Measurements from ENCODE around the gene MOB3B.

Gene MOB3B

DNA sequence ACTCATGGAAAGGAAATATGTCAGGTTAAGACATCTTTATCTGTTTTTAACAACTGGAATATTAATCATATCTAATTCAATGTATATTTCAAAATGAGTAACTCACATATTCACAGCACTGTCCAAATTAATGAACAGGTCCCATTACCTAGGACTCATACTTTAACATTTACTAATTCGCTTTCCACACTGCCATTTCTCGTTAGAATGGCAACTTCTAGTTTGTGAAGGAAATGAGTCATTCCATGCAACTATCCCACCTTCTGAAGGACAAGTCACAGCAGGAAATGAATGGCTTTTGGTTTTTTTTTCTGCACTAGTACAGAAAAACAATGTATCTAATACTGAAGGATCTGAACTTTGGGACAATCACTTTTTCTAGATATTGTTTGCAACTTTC lies 30.2 kb downstream of the MOB3B start:
- peak; percentile 55 for DNase-seq (ENCODE audit: low read depth, low spot score)
- TF ChIP-seq, protein P1, sequence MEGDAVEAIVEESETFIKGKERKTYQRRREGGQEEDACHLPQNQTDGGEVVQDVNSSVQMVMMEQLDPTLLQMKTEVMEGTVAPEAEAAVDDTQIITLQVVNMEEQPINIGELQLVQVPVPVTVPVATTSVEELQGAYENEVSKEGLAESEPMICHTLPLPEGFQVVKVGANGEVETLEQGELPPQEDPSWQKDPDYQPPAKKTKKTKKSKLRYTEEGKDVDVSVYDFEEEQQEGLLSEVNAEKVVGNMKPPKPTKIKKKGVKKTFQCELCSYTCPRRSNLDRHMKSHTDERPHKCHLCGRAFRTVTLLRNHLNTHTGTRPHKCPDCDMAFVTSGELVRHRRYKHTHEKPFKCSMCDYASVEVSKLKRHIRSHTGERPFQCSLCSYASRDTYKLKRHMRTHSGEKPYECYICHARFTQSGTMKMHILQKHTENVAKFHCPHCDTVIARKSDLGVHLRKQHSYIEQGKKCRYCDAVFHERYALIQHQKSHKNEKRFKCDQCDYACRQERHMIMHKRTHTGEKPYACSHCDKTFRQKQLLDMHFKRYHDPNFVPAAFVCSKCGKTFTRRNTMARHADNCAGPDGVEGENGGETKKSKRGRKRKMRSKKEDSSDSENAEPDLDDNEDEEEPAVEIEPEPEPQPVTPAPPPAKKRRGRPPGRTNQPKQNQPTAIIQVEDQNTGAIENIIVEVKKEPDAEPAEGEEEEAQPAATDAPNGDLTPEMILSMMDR (IDR thresholded peaks at IDR 0.05; ENCODE audit: low read depth, low read length), result no peak
- H3K4me3 ChIP-seq (ENCODE audit: low read depth, low read length), result no peak overlapping the region
- in situ Hi-C loops (cut with HindIII; ENCODE audit: low sequenced_read_pairs), result no loop called here

DNA sequence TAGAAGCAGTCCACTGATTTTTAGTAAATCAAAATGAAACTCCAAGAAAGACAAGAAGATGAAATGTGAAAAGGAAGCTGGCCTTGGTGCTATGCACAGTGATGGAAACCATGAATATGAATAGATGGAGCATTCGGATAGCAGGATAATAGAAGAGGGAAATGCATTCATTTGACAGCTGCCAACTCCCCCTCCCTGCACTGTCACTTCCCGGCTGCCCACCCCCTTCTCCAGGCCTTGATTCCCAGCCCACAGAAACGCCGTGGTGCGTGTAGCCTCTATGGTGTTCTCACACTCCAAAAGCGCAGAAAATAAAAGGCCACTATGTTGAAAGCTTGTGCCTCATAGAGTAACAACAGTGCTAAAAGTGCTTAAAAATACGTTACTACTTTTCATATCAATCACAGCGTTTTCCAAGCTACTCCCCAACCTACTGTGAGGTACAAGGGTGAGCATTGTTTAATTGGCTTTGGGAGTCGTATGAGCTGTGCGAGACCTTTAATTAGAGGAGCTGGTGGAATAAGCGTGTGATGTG lies 31.7 kb downstream of the MOB3B start:
- no peak overlapping the region for H3K4me3 ChIP-seq (ENCODE audit: low read depth, low read length)
- DNase-seq (ENCODE audit: low read depth, low spot score), result no peak
- in situ Hi-C loops (cut with HindIII; ENCODE audit: low sequenced_read_pairs), result no loop called here
- TF ChIP-seq, protein P1 (IDR thresholded peaks at IDR 0.05; ENCODE audit: low read depth, low read length), result no peak

DNA sequence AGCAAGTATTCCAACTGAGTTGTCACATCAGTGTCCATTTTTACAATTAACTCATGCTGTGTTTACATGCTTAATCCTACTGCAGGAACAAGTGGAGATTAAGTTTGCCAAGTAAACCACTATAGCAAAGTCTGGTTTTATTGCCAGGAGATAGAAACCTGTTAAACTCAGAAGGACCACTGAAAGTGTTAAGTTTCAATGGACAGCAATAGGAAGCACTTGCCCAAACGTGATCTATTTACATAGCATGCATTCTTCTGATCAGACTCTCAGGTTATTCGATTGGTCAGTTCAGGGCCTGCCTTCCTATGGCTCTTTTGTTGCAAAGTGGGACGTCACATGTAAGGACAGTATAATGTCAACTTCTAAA lies 33.5 kb downstream of the MOB3B start:
- TF ChIP-seq, protein P1 (IDR thresholded peaks at IDR 0.05; ENCODE audit: low read depth, low read length), result no peak
- in situ Hi-C loops (cut with HindIII; ENCODE audit: low sequenced_read_pairs), result no loop called here
- DNase-seq (ENCODE audit: low read depth, low spot score), result no peak
- no peak overlapping the region for H3K4me3 ChIP-seq (ENCODE audit: low read depth, low read length)

DNA sequence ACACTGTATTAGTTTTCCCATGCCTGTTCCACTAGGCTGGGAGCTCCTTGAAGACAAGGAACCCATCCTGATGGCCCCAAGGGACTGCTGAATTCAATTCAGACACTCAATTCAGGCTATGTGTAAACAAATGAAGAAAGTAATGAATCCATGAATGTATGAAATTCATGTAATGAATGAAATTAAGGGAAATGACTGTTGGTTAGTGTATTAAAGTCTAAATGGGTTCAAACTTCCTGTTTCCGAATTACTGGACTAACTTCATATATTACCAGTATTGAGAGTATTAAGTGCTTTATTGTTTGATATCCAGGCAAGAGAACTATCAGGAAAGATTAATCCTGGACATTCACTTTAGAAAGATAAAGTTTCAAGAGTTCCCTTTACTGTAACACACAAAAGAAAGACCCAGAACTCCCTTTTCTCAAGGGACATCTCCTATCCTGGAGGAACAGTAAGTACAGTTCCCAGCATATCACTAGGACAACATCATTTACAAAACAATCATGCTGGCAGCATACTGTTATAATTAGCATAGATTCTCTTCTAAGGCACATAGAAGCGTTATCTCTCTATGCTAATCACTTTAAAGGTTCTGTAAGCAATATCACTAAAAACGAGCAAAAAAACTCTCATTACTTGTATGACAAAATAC lies 34.0 kb downstream of the MOB3B start:
- TF ChIP-seq, protein P1 (IDR thresholded peaks at IDR 0.05; ENCODE audit: low read depth, low read length), result no peak
- in situ Hi-C loops (cut with HindIII; ENCODE audit: low sequenced_read_pairs), result no loop called here
- DNase-seq (ENCODE audit: low read depth, low spot score), result no peak
- H3K4me3 ChIP-seq (ENCODE audit: low read depth, low read length), result no peak overlapping the region

DNA sequence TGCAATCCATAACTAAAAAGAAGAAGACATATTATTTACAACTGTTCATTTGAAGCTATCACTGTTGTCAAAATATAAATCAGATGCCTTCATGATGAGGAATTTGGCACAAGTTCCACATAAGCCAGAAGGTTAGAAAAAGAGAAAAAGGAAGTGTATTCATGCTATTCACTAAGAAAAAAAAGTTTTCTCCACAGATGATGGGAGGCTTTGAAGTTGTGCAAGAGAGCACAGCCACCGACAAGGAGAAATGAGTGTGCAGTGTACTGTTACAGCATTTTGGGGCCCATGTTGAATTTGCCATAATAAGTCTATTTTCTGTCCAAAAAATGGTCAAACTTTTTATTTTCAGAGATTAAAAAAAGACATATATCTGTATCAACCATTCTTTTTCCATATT lies 38.5 kb downstream of the MOB3B start:
- H3K4me3 ChIP-seq (ENCODE audit: low read depth, low read length), result no peak overlapping the region
- TF ChIP-seq, protein P1 (IDR thresholded peaks at IDR 0.05; ENCODE audit: low read depth, low read length), result no peak
- DNase-seq (ENCODE audit: low read depth, low spot score), result no peak
- in situ Hi-C loops (cut with HindIII; ENCODE audit: low sequenced_read_pairs), result no loop called here

DNA sequence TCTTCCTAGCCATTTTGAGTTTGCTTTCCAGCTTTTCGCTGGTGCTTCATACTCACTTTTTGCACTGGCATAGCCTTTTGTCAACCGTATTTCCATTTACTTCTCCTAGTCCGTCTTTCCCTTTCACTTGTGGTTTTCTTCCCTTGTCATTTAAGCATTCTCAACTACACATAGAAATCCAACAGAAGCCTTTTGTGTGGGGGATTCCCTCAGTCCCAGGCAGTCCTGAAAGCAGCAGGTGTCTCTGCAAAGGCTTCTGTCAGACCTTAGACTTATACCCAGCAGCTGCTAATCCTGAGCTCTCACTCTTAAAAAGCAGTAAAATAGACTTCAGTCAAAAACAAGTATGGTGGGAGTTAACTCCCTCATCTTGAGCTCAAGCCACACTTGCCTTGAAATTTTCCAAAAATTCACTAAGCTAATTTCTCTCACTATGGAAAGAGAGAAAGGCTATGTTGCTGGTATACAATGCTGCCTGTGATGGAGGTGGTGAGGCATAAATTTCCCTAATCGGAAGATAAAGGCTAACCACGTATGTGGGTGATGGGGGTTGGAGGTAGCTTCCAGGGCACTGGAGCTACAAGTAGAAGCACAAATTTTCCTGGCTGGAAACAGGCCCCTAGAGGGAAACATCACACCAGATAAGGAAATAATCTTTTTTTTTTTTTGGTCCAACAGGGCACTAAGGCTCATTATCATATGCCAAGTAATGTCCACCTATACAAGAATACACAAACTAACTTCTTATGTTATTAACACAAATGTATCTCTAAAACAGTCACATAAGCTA lies 40.3 kb downstream of the MOB3B start:
- no peak for DNase-seq (ENCODE audit: low read depth, low spot score)
- TF ChIP-seq, protein P1 (IDR thresholded peaks at IDR 0.05; ENCODE audit: low read depth, low read length), result no peak
- in situ Hi-C loops (cut with HindIII; ENCODE audit: low sequenced_read_pairs), result no loop called here
- H3K4me3 ChIP-seq (ENCODE audit: low read depth, low read length), result no peak overlapping the region
